ENCODE data around the gene ADAMTS17. TPM values are rescaled to one million over a fixed set of nuclear protein-coding genes. Genes with fewer than 3 reads are reported as not detected.

ADAMTS17 gene, protein sequence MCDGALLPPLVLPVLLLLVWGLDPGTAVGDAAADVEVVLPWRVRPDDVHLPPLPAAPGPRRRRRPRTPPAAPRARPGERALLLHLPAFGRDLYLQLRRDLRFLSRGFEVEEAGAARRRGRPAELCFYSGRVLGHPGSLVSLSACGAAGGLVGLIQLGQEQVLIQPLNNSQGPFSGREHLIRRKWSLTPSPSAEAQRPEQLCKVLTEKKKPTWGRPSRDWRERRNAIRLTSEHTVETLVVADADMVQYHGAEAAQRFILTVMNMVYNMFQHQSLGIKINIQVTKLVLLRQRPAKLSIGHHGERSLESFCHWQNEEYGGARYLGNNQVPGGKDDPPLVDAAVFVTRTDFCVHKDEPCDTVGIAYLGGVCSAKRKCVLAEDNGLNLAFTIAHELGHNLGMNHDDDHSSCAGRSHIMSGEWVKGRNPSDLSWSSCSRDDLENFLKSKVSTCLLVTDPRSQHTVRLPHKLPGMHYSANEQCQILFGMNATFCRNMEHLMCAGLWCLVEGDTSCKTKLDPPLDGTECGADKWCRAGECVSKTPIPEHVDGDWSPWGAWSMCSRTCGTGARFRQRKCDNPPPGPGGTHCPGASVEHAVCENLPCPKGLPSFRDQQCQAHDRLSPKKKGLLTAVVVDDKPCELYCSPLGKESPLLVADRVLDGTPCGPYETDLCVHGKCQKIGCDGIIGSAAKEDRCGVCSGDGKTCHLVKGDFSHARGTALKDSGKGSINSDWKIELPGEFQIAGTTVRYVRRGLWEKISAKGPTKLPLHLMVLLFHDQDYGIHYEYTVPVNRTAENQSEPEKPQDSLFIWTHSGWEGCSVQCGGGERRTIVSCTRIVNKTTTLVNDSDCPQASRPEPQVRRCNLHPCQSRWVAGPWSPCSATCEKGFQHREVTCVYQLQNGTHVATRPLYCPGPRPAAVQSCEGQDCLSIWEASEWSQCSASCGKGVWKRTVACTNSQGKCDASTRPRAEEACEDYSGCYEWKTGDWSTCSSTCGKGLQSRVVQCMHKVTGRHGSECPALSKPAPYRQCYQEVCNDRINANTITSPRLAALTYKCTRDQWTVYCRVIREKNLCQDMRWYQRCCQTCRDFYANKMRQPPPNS
- 0.29 TPM for polyA plus RNA-seq (2013, experiment 1 of 2; ENCODE audit: insufficient read length)
- 0.38 TPM for polyA plus RNA-seq (2013, experiment 2 of 2; ENCODE audit: insufficient read length)

DNA sequence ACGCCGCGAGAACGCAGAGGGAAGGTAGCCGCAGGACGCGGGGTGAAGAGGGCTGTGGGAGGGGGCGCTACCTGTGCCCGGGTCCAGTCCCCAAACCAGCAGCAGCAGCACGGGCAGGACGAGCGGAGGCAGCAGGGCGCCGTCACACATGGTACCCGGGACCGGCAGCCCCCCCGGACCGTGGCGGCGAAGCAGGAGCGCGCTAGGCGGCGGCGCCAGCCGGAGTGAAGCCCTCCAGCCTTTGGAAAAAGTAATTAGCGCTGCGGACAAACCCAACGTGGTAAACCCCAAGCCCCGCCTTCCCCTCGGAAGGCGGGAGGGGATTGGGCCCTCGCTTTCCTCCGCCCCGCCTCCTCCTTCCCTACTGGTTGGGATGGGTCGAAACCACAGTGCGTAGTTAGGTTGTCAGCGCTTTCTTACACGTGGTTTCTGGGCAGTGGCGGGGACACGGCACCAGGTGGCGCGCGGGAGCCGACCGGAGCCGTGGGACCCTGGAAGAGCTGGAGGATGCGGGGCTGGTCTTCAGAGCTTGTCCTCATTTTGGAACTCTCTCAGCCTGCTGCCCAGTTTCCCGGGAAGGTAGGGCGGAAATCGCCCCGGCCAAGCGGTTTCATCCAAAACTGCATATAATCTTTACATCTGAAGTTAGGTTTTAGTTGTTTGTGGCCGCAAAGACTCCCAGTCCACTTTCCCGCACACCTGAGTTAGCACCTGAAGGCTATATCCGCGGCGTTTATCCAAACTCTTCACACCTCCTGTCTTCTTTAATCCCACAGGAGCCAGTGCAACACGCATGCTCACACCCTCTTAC, at the start of gene ADAMTS17:
TSS of gene ADAMTS17 (minus strand) at position 226 of the 811 bp plus-strand sequence. CDS start at position 150, 76 bp downstream.
- peak; percentile 89 for DNase-seq

DNA sequence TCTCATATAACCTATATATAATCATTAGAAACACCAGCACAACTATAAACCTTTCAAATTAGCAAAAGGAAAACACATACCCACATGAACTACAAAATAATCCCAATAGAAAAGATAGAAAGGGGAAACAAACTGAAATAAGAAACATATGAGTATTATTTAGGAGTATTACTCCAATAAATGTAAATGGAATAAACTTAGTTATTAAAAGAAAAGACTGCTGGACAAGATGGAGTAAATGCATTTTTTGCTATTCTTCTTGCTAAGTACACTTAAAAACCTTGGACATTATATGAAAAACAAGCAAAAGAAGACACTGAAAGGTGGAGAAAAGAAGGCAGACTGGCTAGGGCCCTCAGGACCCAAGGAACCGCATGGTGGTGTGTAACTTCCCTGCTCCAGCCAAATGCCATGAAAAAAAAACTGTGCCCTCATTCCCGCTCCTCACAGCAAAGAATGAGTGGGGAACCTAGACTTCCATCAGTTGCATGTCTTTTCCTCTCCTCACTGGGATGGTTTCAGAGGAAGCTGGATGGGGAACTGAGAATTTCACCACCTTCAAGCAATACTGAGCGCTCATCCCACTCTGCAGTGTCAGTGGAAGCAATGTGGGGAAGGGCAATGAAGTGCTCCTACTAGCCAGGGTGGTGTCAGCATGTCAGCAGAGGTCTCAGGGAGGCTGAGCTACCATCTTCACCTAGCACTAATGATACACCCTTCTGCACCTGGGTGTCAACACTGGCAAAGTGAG, 43.7 kb upstream of the ADAMTS17 start:
- no peak for DNase-seq

DNA sequence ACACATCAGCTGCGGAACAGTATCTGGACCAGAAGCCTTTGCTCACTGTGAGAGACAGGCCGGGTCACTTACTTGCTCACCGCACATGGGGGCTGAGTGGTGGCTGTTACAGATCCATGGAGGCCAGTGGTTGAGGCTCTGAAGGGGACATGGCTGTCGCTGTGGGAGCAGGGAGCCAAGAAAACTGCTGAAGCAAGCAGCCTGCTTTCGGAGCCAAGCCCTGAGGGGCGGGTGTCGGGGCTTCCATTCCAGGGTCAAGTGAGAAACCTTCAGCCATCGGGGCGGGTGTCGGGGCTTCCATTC, 42.3 kb upstream of the ADAMTS17 start:
- no peak for DNase-seq

DNA sequence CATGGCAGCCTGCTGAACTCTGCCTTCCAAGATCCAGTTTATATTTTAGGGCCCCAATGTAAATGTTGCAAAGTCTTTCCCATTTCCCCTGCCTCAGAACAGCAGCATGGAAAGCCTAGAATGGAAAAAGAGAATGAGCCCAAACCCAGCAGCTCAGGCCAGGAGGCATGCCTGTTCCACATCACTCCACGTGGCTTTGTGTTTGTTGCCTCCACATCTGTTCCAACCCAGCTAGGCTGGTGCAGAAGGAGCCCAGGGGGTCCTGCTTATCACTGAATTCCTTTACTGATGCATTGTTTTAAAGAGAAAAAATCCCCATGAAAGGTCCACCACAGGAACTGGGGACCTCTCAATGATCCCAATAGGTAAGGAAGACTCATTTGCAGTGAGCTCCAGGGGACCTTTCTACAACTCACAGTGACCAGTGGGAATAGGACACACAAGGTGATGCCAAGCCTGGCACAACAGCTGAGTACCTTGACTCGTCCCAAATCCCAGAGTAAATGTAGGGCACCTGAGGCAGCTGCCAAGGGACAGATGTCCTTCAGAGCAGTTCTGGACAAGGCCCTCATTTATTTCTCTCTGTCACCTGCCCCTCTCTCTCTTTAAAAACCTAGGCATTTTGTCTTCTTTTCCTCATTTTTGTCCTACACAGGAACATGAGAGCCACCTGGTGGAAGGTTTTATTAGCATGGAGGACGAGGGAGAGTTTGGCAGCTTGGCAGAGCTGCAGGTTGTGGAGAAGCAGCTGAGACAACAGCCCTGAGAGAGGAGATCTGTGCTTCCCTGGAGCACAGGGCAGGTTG, 41.7 kb upstream of the ADAMTS17 start:
- DNase-seq = peak; percentile 1

DNA sequence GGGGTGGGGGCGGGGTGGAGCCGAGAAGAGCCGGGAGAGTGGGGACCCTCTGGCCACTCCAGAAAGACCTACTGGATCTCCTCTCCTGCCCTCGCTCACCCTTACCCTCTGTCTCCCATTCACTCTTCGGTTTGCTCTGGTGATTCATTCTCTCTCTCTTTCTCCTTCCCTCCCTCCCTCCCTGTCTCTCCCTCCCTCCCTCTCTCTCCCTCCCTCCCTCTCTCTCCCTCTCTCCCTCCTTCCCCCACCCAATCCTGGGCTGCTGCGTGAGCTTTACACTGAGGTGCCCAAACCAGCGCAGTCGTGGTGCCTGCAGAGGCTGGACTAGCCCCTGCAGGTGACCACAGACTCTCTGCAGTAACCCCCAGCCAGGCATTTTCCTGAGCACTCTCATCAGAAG, 32.2 kb upstream of the ADAMTS17 start:
- DNase-seq = no peak

DNA sequence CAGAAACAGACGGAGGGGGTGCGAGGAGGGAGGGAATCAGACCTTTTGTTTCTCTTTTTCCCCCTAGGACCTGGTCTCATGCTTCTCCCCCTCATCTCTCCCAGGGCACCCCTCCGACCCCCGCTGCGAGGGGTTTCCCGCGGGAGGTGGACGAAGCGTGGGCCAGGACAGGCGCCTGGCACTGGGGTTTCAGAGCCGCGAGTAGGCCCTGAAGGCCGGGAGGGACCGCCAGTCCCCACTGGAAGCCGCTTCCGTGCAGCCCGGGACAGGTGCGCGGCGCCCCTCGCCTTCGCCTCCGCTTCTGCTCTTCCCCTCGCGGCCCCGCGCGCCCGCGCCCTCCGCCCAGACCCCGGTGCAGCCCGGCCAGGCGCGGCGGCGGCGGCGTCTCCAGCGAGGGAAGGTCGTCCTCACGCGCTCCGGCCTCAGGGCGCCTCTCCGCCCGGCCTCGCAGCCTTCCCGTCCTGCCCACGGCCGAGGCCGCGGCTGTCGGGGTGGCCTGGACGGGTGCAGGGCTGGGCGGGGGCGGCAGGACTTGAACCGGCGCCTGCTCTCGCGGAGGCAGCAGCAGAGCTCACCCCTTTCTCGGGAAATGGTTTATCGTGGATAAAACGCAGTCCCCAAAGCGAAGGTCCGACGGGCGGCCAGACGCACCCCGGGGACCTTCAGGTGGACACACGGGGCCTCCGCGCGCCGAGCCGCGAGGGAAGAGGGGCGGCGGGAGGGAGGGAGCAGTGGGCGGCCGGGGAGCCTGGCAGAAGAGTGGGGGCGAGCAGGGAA, 31.5 kb upstream of the ADAMTS17 start:
- no peak for DNase-seq

DNA sequence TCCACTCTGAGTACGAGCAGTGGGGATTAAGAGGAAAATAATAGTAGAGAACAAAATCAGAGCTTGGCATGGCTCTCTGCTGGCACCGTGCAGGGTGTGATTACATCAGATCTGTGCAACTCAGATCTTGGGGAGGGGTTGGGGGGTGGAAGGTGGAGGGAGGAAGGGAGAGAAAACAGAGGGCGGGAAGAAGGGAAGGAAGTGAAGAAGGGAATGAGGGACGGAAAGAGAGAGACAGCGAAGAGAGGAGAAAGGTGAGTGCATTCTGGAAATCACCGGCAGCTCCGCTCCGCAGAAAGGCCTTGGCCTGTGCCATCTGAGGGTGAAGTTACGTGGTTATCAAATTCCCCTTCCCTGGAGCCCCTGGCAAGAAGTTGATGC, 31.0 kb upstream of the ADAMTS17 start:
- no peak for DNase-seq

DNA sequence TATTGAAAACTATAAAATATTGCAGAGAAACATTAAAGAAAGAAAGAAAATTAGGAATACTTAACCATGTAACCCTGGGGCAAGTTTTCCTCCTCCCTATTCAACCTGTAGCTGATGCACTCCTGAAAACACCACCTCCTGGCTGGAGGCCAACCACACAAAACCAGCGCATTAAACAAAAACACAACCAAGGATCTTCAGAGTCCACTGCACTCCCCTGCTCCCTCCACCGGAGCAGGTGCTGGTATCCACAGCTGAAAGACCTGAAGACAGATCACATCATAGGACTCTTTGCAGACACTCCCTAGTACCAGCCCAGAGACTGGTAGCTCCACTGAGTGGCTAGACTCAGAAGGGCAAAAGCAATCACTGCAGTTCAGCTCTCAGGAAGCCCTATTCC, 13.6 kb upstream of the ADAMTS17 start:
- no peak for DNase-seq

DNA sequence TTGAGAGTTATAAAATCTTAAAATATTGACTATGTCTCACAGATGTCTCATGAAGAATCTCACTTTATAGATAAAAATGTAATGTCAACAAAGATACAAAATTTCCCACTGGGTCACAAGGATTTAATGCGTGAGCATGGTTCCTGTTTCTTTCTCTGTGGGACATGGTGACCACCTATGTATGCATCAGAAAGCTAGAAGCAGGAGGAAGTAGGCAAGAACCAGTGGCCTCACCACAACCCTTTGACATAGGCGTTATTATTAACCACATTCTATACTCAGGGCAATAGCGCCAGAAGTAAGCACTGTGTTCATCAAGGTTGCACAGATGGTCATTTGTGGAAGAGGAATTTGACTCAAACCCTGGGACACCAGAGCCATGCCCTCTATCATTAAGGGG, 11.7 kb upstream of the ADAMTS17 start:
- DNase-seq = no peak

DNA sequence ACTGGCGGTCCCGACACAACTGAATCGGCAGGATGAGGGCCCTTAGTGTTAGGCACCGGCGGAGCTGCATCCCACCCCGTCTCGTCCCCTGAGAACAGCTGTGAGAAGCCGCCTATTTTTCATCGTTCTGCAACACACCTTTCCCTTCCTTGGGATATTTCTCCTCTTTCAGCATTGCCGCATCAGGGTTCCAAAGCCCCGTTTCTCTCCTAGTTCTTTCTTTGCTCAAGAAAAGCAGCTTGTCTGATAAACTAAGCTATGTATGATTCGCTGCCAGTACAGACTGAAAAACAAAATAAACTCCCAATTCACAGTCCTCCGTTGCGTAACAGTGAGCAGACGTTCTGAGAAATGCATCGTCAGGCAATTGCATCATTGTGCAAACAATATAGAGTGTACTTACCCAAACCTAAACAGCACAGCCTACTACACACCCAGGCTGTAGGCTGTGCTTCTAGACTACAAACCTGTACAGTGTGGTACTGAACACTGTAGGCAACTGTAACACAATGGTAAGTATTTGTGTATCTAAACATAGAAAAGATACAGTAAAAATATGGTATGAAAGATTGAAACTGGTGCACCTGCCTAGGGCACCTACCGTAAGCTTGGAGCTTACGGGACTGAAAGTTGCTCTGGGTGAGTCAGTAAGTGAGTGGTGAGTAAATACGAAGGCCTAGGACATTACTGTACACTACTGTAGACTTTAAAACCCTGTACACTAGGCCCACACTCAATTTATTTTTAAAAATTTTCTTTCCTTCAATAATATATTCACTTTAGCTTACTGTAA, 8.9 kb upstream of the ADAMTS17 start:
- peak; percentile 60 for DNase-seq

DNA sequence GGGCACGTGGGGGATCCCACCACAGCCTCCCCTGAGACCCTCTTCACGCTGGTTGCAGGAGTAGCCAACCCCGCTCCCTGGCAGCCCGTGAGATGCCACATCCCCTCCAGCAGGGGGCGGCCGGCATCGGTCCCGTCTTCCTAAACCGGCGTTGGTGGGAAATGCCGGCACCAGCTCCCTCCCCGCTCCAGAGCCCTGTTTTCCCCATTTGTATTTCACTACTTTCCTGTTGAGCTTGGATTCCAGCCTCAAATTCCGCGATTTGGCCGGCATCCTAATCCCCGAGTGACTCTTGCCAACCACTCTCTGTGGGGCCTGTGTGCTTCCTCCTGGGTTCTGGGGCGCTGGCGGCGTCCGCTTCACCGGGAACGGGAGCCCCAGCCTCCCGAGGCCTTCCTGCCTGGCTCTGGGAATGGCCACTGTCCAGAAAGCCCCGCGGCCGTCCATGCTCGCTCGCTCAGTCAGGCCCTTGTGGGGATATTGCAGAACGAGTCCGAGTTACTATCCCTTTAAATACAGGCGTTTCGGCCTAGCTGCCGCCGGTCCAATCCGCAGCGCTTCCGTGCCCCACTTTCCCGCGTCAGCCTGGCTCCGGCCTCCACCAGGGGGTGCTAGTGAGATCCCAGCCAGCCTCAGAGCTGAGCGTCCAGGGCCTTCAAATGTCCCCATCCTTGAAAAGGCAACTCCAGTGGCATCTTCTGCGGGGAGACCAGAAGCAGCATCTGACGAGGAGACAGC, 8.1 kb upstream of the ADAMTS17 start:
- peak; percentile 82 for DNase-seq

DNA sequence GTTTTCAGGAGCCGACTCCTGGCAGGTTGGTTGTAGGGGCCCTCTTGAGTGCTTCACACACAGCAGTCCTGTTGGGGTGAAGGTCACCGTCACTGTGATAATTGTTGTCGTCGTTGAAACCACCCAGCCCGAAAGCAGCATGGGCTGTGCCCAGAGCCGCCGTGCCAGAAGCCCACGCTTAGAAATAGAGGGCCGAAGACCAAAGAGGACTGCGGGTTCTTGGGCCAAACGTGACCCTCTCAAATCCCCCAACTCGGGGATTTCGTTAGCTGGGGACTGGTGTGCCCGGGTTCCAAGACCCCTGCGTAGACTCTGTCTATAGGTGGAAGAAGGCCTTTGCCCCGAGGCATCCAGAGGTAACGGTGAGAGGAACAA, 7.5 kb upstream of the ADAMTS17 start:
- DNase-seq = no peak

DNA sequence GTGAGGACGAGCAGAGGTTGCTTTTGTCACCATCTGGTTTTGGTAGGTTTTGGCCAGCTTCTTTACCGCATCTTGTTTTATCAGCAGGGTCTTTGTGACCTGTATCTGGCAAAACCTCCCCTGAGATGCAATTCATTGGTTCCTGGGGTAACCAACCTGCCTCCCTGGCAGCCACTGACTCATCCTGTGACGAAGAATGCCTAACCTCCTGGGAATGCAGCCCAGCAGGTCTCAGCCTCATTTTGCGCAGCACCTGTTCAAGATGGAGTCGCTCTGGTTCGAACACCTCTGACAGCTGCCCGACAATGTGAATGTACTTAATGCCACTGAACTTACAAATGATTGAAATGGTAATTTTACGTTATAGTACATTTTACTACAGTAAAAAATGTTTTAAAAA, 6.8 kb upstream of the ADAMTS17 start:
- DNase-seq = no peak

DNA sequence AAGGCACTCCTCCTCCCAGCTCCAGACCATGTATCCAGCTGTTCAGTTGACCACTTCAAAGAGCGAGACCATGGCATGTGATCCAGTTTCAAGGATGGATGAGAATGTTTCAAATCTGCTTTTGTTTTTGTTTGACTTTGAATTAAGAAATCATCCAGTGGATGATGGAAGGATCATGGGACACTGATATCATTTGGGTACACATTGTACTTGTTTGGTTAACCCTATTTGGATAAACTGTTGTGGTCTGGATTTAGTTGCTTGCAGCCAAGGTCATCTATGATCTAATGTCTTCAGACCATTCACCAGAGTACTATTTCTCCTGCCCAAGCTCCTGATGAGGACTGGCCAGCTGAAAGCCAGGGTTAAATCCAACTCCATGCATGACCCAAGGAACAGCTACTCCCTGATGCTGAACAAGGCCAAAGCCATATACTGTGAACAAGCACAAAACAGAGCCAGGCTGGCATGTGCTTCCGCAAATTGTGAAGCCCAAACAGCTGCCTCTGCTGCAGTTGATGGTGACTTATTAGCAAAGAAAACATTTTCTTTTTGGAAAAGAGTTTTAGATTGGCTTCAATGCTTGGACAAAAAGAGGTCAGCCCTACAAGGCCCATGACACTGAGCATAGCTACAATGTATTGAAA, 5.2 kb upstream of the ADAMTS17 start:
- DNase-seq = no peak

DNA sequence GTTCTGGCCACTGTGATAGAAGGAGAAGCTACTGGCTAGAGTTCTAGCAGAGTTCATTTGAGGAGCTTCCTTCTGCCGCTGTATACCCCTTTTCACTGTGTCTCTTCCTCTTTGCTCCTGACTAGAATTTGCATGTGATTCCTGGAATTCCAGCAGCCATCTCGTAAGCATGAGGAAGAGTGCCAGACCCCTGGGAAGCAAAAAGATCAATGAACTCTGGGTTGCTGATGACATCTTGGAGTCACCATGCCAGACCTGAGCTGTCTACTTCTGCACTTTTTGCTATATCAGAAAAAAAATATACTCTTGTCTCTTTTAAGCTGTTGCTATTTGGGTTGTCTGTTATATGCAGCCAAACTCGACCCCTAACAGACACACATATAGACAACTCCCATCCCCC, 3.7 kb upstream of the ADAMTS17 start:
- DNase-seq = no peak

DNA sequence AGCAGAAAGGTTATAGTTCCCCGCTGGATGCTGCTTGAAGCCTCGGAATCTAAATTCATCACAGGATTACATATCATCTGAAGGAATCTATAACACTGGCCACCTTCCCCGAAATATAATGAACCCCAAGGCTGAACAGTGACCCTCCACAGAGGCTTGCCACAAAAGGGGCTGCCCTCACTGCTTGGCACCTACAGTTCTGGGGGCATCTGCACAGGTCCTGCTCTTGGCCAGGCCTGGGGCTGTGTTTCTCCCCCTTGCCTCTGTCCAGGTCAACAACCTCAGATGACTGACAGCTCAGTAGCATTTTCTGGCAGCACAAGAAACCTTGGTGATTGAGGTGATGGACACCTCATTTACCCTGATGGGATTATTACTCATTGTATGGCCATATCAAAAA, 1.5 kb upstream of the ADAMTS17 start:
- DNase-seq = no peak

DNA sequence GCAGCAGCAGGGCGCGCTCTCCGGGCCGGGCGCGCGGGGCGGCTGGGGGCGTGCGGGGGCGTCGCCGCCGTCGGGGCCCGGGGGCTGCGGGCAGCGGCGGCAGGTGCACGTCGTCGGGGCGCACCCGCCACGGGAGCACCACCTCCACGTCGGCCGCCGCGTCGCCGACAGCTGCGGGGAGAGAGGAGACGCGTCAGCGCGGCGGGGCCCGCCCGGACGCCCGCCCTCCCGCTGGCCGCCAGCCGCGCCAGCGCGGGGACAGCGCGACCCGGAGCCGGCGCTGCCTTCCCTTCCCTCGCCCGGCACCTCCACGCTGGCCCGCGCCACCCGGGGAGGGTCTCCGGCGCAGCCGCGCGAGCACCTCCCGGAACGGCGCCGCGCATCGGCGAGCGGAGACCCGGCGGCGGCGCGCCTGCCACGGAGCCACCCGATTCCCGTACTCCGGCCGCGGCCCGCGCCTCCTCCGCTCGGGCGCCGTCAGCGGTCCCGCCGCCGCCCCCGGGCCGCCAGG, 481 bp downstream of the ADAMTS17 start:
- no peak for DNase-seq

Data from fibroblast of skin of scalp (primary cell).